Muscle layer of colon (tissue), 2 donors: ENCODE results near the gene NUDT11.
"Not testable (repeated sequence)": the region's sequence is repeated elsewhere in the genome, so short reads cannot be mapped to it uniquely, and the experiment has no call there.

Experiments
- H3K27ac ChIP-seq: one replicate; pipeline ENCODE4 v1.7.0; 2013; ENCODE audit warnings: low read depth, mild to moderate bottlenecking, low read length, moderate library complexity
- H3K27me3 ChIP-seq, 2 donors: one replicate each; pipeline ENCODE4 v1.7.0; 2013; ENCODE audit warnings: low read length in 2 of 2, mild to moderate bottlenecking in 2 of 2; ENCODE audit not compliant: insufficient read depth in 2 of 2, control insufficient read depth in 1 of 2
- H3K36me3 ChIP-seq: one replicate; pipeline ENCODE4 v1.7.0; 2013; ENCODE audit warnings: mild to moderate bottlenecking, low read length; ENCODE audit not compliant: insufficient read depth
- H3K4me1 ChIP-seq: one replicate; pipeline ENCODE4 v1.7.0; 2013; ENCODE audit warnings: mild to moderate bottlenecking, low read length; ENCODE audit not compliant: insufficient read depth
- H3K4me3 ChIP-seq, 2 donors: one replicate each; pipeline ENCODE4 v1.7.0; 2013; ENCODE audit warnings: low read length in 2 of 2, low read depth in 1 of 2, mild to moderate bottlenecking in 1 of 2, moderate library complexity in 1 of 2
- H3K9ac ChIP-seq: one replicate; pipeline ENCODE4 v1.7.0; 2013; ENCODE audit warnings: low read length
- H3K9me3 ChIP-seq: one replicate; pipeline ENCODE4 v1.7.0; 2013; ENCODE audit warnings: mild to moderate bottlenecking, low read length
- donor health status: abdominal sarcoma.
- donor health status: Adenocarcinoma of cecum.

Gene NUDT11

GRCh38 chrX:51496501-51497291 is at the start of gene NUDT11:
Gene NUDT11 (minus strand): TSS chrX:51496592. CDS start chrX:51496444, 148 bp downstream.
- H3K27me3 ChIP-seq = no peaks in the 10 kb centered on the region
- no peaks in the 10 kb centered on the region for H3K36me3 ChIP-seq
- no peak within 1 kb of the TSS for H3K9ac ChIP-seq
- peak within 1 kb of the TSS; percentile 32 to 50 for H3K4me3 ChIP-seq
- H3K27ac ChIP-seq = no peak within 1 kb of the TSS
- no peaks in the 10 kb centered on the region for H3K4me1 ChIP-seq
- no peaks in the 10 kb centered on the region for H3K9me3 ChIP-seq

- H3K36me3 ChIP-seq = no peaks in the 10 kb centered on the region
- H3K4me3 ChIP-seq = no peak overlapping the region
- no peaks in the 10 kb centered on the region for H3K27me3 ChIP-seq
- H3K4me1 ChIP-seq = no peaks in the 10 kb centered on the region
- no peak overlapping the region for H3K27ac ChIP-seq
- no peak overlapping the region for H3K9ac ChIP-seq
- H3K9me3 ChIP-seq = no peaks in the 10 kb centered on the region
These were observed 24.0 kb upstream of the NUDT11 start for GRCh38 chrX:51520393-51520792.

- not testable (repeated sequence) for H3K27ac ChIP-seq, H3K4me1 ChIP-seq, H3K36me3 ChIP-seq, H3K4me3 ChIP-seq, H3K9me3 ChIP-seq, H3K9ac ChIP-seq, H3K27me3 ChIP-seq
These were observed 22.7 kb upstream of the NUDT11 start for GRCh38 chrX:51519131-51519530.

GRCh38 chrX:51507551-51507950 is 11.2 kb upstream of the NUDT11 start:
- Histone ChIP-seq H3K36me3 (no peaks in the 10 kb centered on the region), H3K27ac (no peak overlapping the region)

GRCh38 chrX:51495701-51496488 is 497 bp downstream of the NUDT11 start:
- H3K4me3 ChIP-seq = peak overlapping the region; percentile 32 to 50
- H3K27me3 ChIP-seq, H3K4me1 ChIP-seq, H3K9me3 ChIP-seq, H3K36me3 ChIP-seq, H3K27ac ChIP-seq, H3K9ac ChIP-seq: not testable (repeated sequence)

More at GRCh38 chrX:51507551-51507950, 11.2 kb upstream of the NUDT11 start:
- Histone ChIP-seq H3K9ac (no peak overlapping the region), H3K4me3 (no peak overlapping the region), H3K4me1 (no peaks in the 10 kb centered on the region), H3K27me3 (peaks cover 0 to 7% of the 10 kb centered on the region in 2 donors), H3K9me3 (no peaks in the 10 kb centered on the region)

DNA sequence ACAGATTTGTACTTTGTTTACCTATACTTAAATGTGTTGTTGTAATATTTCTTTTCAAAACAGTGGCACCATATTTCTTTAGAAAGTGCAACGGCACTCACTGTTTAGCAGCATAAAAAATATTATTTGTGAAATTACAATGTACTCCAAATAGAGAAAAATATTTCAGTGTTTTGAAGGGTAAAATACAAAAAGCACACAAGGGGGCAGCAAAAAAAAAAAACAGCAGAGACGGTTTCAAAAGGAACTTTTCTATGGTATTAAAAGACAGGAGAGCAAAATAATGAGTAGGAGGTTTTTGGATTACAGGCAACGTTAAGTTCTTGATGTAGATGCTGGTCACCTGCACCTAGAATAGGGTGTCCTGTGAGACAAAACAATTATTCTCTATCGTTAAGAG is 2.0 kb downstream of the NUDT11 start:
- Histone ChIP-seq H3K9me3 (no peaks in the 10 kb centered on the region), H3K4me3 (no peak overlapping the region), H3K27ac (no peak overlapping the region), H3K27me3 (no peaks in the 10 kb centered on the region), H3K36me3 (no peaks in the 10 kb centered on the region), H3K9ac (no peak overlapping the region), H3K4me1 (no peaks in the 10 kb centered on the region)

- Histone ChIP-seq H3K27me3 (peaks cover 3 to 8% of the 10 kb centered on the region in 2 donors), H3K9ac (no peak overlapping the region), H3K36me3 (no peaks in the 10 kb centered on the region), H3K4me3 (no peak overlapping the region), H3K9me3 (no peaks in the 10 kb centered on the region), H3K27ac (no peak overlapping the region), H3K4me1 (no peaks in the 10 kb centered on the region)
These were observed 8.5 kb downstream of the NUDT11 start for GRCh38 chrX:51487960-51488267.

DNA sequence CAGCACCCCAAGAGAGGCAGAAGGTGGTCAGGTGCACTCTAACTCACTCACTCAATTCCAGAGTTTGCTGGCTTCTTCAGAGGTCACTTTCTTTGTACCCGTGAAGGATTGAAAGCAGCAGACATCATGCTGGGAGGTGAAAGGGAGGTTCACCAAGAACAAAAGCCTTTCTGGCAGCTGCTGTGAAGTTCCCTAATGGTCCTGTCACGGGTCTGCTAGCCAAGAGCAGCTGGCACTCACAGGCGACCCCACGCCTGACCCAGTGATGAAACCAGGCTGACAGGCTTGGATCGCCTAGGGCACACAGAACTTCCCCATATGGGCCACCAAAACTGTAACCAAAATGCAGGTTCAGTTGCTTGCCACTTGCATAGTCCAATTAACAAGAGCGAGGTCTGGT is 11.8 kb downstream of the NUDT11 start:
- Histone ChIP-seq H3K4me1 (no peaks in the 10 kb centered on the region), H3K27ac (no peak overlapping the region), H3K36me3 (no peaks in the 10 kb centered on the region), H3K27me3 (peaks cover 3 to 8% of the 10 kb centered on the region in 2 donors), H3K9me3 (no peaks in the 10 kb centered on the region), H3K4me3 (no peak overlapping the region), H3K9ac (no peak overlapping the region)

DNA sequence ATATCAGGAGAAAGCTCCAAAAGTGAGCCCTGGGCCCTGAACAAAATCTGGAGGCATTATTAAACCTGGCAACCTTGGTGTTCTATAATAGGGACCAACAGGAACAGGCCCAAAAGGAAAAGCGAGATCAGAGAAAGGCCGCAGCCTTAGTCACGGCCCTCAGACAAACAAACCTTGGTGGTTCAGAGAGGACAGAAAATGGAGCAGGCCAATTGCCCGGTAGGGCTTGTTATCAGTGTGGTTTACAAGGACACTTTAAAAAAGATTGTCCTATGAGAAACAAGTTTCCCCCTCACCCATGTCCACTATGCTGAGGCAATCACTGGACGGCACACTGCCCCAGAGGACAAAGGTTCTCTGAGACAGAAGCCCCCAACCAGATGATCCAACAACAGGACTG is 14.0 kb downstream of the NUDT11 start:
- H3K27me3 ChIP-seq = not testable (repeated sequence)

GRCh38 chrX:51476930-51477329 is 19.5 kb downstream of the NUDT11 start:
- H3K9me3 ChIP-seq = no peaks in the 10 kb centered on the region
- H3K4me1 ChIP-seq = no peaks in the 10 kb centered on the region
- no peak overlapping the region for H3K9ac ChIP-seq
- no peaks in the 10 kb centered on the region for H3K27me3 ChIP-seq
- no peak overlapping the region for H3K4me3 ChIP-seq
- no peak overlapping the region for H3K27ac ChIP-seq
- no peaks in the 10 kb centered on the region for H3K36me3 ChIP-seq

More for the DNA sequence above, 14.0 kb downstream of the NUDT11 start:
- H3K36me3 ChIP-seq, H3K27ac ChIP-seq, H3K9ac ChIP-seq, H3K9me3 ChIP-seq, H3K4me3 ChIP-seq, H3K4me1 ChIP-seq: not testable (repeated sequence)

- no peaks in the 10 kb centered on the region for H3K27me3 ChIP-seq
- no peaks in the 10 kb centered on the region for H3K36me3 ChIP-seq
- H3K4me3 ChIP-seq = no peak overlapping the region
- H3K9me3 ChIP-seq = no peaks in the 10 kb centered on the region
- no peaks in the 10 kb centered on the region for H3K4me1 ChIP-seq
- no peak overlapping the region for H3K9ac ChIP-seq
- H3K27ac ChIP-seq = no peak overlapping the region
These were observed 33.1 kb downstream of the NUDT11 start for GRCh38 chrX:51463322-51463721.
